ENCODE data around the gene SPRY4. TPM values are rescaled to one million over a fixed set of nuclear protein-coding genes. Genes with fewer than 3 reads are reported as not detected.

Gene SPRY4
- total RNA-seq, 1 donor from 2014 or later: 36.9 TPM

- DNase-seq (ENCODE audit: low read depth): no peak
- TF ChIP-seq, protein P1, sequence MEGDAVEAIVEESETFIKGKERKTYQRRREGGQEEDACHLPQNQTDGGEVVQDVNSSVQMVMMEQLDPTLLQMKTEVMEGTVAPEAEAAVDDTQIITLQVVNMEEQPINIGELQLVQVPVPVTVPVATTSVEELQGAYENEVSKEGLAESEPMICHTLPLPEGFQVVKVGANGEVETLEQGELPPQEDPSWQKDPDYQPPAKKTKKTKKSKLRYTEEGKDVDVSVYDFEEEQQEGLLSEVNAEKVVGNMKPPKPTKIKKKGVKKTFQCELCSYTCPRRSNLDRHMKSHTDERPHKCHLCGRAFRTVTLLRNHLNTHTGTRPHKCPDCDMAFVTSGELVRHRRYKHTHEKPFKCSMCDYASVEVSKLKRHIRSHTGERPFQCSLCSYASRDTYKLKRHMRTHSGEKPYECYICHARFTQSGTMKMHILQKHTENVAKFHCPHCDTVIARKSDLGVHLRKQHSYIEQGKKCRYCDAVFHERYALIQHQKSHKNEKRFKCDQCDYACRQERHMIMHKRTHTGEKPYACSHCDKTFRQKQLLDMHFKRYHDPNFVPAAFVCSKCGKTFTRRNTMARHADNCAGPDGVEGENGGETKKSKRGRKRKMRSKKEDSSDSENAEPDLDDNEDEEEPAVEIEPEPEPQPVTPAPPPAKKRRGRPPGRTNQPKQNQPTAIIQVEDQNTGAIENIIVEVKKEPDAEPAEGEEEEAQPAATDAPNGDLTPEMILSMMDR (IDR thresholded peaks at IDR 0.05; ENCODE audit: insufficient read depth, low read length, poor library complexity, severe bottlenecking): no peak
- Histone ChIP-seq H3K27me3 (ENCODE audit: control insufficient read depth, insufficient read depth, low read length) (no peaks in the 10 kb centered on the region), H3K4me3 (ENCODE audit: low read depth, low read length) (no peak overlapping the region), H3K36me3 (ENCODE audit: control insufficient read depth, insufficient read depth, low read length) (no peaks in the 10 kb centered on the region)
These were observed 32.0 kb downstream of the SPRY4 start for GRCh38 chr5:142292808-142293207.

DNA sequence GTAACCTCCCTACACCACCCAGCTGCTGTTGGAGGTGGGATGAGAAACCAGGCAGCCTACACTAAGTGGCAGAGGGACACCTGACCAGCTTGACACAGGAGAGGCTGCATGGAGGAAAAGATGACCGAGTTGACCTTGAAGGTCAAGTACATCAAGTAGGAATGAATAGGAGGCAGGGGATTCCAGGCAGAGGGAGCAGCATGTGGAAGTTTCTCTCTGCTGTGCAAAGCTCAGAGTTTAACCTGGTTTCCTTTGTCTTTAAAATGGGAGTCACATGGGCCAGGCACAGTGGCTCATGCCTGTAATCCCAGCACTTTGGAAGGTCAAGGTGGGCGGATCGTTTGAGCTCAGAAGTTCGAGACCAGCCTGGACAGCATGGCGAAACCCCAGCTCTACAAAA, 32.6 kb downstream of the SPRY4 start:
- TF ChIP-seq, protein P1 (IDR thresholded peaks at IDR 0.05; ENCODE audit: insufficient read depth, low read length, poor library complexity, severe bottlenecking): no peak
- Histone ChIP-seq H3K27me3 (ENCODE audit: control insufficient read depth, insufficient read depth, low read length) (no peaks in the 10 kb centered on the region), H3K36me3 (ENCODE audit: control insufficient read depth, insufficient read depth, low read length) (no peaks in the 10 kb centered on the region), H3K4me3 (ENCODE audit: low read depth, low read length) (no peak overlapping the region)
- DNase-seq (ENCODE audit: low read depth): no peak

DNA sequence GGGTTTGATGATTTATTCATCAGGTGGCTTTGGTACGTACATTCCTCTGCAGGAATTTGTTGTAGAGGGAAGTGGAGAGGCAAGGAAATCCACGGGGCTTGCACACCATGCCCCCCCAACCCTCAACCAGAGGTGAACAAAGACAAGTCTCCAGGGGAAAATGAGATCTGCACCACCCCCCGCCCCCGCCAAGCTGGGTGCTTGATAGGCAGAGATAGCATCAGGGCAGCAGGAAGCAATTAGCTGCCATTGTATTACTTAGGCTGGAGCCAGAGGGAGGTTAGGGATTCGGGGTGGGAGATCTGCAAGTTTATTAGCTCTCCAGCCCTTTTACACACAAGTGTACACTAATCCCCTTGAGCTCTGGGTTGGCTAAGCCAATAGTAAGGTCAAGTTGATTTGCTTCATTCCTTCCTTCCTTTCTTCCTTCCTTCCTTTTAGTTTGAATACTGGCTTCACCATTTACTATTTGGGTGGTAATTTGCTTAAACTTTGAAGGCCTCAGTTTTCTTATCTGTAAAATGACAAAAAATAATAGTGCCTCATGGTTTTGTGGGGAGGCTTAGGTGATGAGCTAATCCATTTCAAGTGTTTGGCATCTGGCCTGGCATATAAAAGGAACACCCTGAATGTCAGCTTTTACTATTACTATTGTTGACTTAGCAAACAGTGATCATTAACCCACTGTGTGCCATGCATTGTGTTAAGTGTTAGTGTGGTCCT, 34.1 kb downstream of the SPRY4 start:
- Histone ChIP-seq H3K36me3 (ENCODE audit: control insufficient read depth, insufficient read depth, low read length) (no peaks in the 10 kb centered on the region), H3K4me3 (ENCODE audit: low read depth, low read length) (no peak overlapping the region), H3K27me3 (ENCODE audit: control insufficient read depth, insufficient read depth, low read length) (no peaks in the 10 kb centered on the region)
- no peak for DNase-seq (ENCODE audit: low read depth)
- TF ChIP-seq, protein P1 (IDR thresholded peaks at IDR 0.05; ENCODE audit: insufficient read depth, low read length, poor library complexity, severe bottlenecking): no peak

- DNase-seq (ENCODE audit: low read depth): no peak
- no peaks in the 10 kb centered on the region for H3K27me3 ChIP-seq (ENCODE audit: control insufficient read depth, insufficient read depth, low read length)
- no peak overlapping the region for H3K4me3 ChIP-seq (ENCODE audit: low read depth, low read length)
- TF ChIP-seq, protein P1 (IDR thresholded peaks at IDR 0.05; ENCODE audit: insufficient read depth, low read length, poor library complexity, severe bottlenecking): no peak
- no peaks in the 10 kb centered on the region for H3K36me3 ChIP-seq (ENCODE audit: control insufficient read depth, insufficient read depth, low read length)
These were observed 34.9 kb downstream of the SPRY4 start for GRCh38 chr5:142289708-142290576.

DNA sequence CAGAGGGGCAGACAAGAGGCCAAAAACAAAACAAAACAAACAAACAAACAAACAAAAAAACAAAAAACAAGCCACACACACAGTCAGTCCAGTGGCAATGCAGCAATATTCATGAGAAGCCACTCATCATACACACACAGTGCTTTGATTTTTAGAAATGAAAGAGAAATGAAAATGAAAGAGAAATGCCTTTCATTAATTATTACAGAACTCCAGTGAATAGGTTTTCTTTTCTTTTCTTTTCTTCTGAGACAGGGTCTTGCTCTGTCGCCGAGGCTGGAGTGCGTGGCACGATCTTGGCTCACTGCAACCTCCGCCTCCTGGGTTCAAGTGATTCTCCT, 36.9 kb downstream of the SPRY4 start:
- no peaks in the 10 kb centered on the region for H3K27me3 ChIP-seq (ENCODE audit: control insufficient read depth, insufficient read depth, low read length)
- DNase-seq (ENCODE audit: low read depth): no peak
- TF ChIP-seq, protein P1 (IDR thresholded peaks at IDR 0.05; ENCODE audit: insufficient read depth, low read length, poor library complexity, severe bottlenecking): no peak

More for the DNA sequence above, 36.9 kb downstream of the SPRY4 start:
- Histone ChIP-seq H3K4me3 (ENCODE audit: low read depth, low read length) (no peak overlapping the region), H3K36me3 (ENCODE audit: control insufficient read depth, insufficient read depth, low read length) (no peaks in the 10 kb centered on the region)

Data from kidney epithelial cell (primary cell).